Spleen (tissue), 11 donors: ENCODE measurements around the gene GINS2. TPM values are rescaled to one million over a fixed set of nuclear protein-coding genes. Genes with fewer than 3 reads are reported as not detected.
A peak's percentile ranks its signal among the peaks of the same experiment; 100 is the strongest.

Experiments
- DNase-seq: peaks from one replicate; pipeline ENCODE4 v3.0.0-alpha.2; 2020
- H3K27ac ChIP-seq, 8 donors: fragments of 200-600 bp; sonication (generic) in 7 of 8; 1 replicate in 4 of 8; 2 replicates in 4 of 8; pipeline versions ENCODE4 v1.5.0 to v1.8.0; 2016 to 2021; ENCODE audit warnings: inconsistent platforms in 4 of 8, mild to moderate bottlenecking in 4 of 8, moderate library complexity in 1 of 8
- H3K27me3 ChIP-seq, 7 donors: fragments of 200-600 bp; sonication (generic) in 6 of 7; replicated peaks in 1 of 7; 1 replicate in 4 of 7; 2 replicates in 3 of 7; pipeline versions ENCODE4 v1.5.0 to v1.8.0; 2016 to 2021; ENCODE audit warnings: inconsistent platforms in 3 of 7, mild to moderate bottlenecking in 1 of 7
- H3K36me3 ChIP-seq, 6 donors: fragments of 200-600 bp; sonication (generic) in 5 of 6; 1 replicate in 4 of 6; 2 replicates in 2 of 6; pipeline versions ENCODE4 v1.5.0 to v1.8.0; 2016 to 2021; ENCODE audit warnings: inconsistent platforms in 2 of 6
- H3K4me1 ChIP-seq, 6 donors: fragments of 200-600 bp; sonication (generic) in 5 of 6; 1 replicate in 3 of 6; 2 replicates in 3 of 6; pipeline versions ENCODE4 v1.5.0 to v1.8.0; 2016 to 2021; ENCODE audit warnings: inconsistent platforms in 3 of 6
- H3K4me3 ChIP-seq, 8 donors: fragments of 200-600 bp; sonication (generic) in 7 of 8; 1 replicate in 4 of 8; 2 replicates in 4 of 8; pipeline versions ENCODE4 v1.5.0 to v1.8.0; 2016 to 2021; ENCODE audit warnings: inconsistent platforms in 4 of 8, mild to moderate bottlenecking in 4 of 8, moderate library complexity in 2 of 8
- H3K9me3 ChIP-seq, 8 donors: fragments of 200-600 bp; sonication (generic) in 7 of 8; 1 replicate in 4 of 8; 2 replicates in 4 of 8; pipeline versions ENCODE4 v1.5.0 to v1.8.0; 2016 to 2021; ENCODE audit warnings: inconsistent platforms in 4 of 8
- POLR2A ChIP-seq, 3 donors: fragments of 450-650 bp; IDR thresholded peaks; one replicate each; pipeline ENCODE4 v1.5.1; 2017; ENCODE audit warnings: antibody characterized with exemption in 3 of 3, mild to moderate bottlenecking in 1 of 3
- POLR2AphosphoS5 ChIP-seq, 3 donors: sonication (generic); formaldehyde crosslinking; IDR thresholded peaks; one replicate each; pipeline ENCODE4 v1.5.1; 2017; ENCODE audit warnings: antibody characterized with exemption in 3 of 3
- WGBS, 5 donors: extraction: QIAGEN DNeasy Blood & Tissue Kit in 3 of 5; methylation state at CpG; one replicate each; pipeline versions ENCODE4 v1.1.5 to v1.1.7; 2013 to 2018; 5-methylcytosine and 5-hydroxymethylcytosine counted together
- intact Hi-C: fragments of 100-400 bp; cut with DNase I; formaldehyde crosslinking; loops from one replicate; pipeline ENCODE4 v1.15.0; 2023; ENCODE audit warnings: low total_unique reads
- polyA plus RNA-seq, 3 donors: library from polyadenylated mRNA; stranded (reverse); fragments of 200-250 nt; gene quantifications; one replicate each; pipeline ENCODE4 v1.2.1, GENCODE V29; 2013
- total RNA-seq, 7 donors: library from RNA; depleted of rRNA in 3 of 7; stranded (reverse); fragments of >200 nt in 3 of 7; fragmentation: NEBNext Ultra II Directional in 4 of 7; extraction: Animal tissue kit (Norgen Biotek cat#: 25700) in 4 of 7; gene quantifications; one replicate each; pipeline versions ENCODE4 v1.1.0 to v1.2.1, GENCODE V29; 2016 to 2021
- TF ChIP-seq, protein P1 (sequence below), 11 experiments: fragments of 200-600 bp in 7 of 11; fragments of 450-650 bp in 4 of 11; sonication (generic) in 4 of 11; IDR thresholded peaks in 8 of 11; conservative IDR thresholded peaks in 3 of 11; 1 replicate in 7 of 11; 2 replicates in 4 of 11; pipeline versions ENCODE4 v1.4.0 to v1.8.0; 2016 to 2021; ENCODE audit warnings: antibody characterized with exemption in 11 of 11, inconsistent platforms in 4 of 11, mild to moderate bottlenecking in 1 of 11
- donor health status: healthy with polysubstance abuse.
- donor health status: DM: no; HTN: no; CAD: no; lungs with moderate emphysema.
- donor health status: DM: no; HTN: no; CAD: no.
- donor health status: Bipolar disorder and iron deficiency.
- donor health status: healthy.
- donor health status: DM: no; HTN: no; CAD: no.
- donor health status: DM: yes; HTN: yes; CAD: no.

The GINS2 gene
- total and polyA plus RNA-seq, 10 donors, result 1.0 to 7.0 (median 2.3) TPM

DNA sequence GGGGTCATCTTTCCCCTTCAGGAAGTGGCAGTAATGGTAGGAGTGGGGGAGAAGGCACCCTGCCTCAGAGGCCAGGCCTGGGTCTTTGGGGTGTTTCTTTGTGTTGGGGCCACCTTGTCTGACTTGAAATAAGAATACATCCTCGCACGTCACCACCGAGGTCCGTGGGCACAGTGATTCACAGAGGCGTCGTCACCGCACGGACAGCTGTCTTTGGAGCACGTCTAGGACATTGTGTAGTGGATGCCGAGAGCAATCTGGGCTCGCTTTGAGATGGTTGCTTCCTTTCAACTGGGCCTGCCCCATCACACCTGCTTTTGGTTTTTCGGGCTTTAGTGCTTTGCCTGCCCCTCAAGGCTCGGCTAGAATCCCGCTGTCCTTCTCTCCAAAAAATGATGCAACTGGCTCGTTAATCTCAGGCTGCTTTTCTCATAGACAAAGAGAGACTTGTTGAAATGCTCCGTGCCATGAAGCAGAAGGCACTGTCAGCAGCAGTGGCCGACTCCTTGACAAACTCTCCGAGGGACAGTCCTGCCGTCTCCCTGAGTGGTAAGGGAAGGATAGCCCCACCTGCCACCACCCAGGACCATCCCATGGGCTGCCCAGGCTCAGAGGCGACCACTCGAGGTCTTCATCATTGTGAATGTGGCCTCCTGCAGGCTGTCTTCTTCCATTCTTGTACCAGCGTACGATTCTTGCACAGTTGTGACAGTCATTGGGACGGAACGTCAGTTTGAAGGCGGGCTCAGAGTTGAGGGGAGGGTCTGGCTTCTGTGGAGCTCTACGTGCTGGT is 24.0 kb downstream of the GINS2 start:
- Histone ChIP-seq H3K27me3 (no peaks in the 10 kb centered on the region), H3K9me3 (no peaks in the 10 kb centered on the region), H3K36me3 (peaks cover 15 to 100% (median 93%) of the 10 kb centered on the region in 6 donors), H3K4me1 (peaks cover 0 to 7% (median 0%) of the 10 kb centered on the region in 6 donors), H3K4me3 (no peak overlapping the region), H3K27ac (no peak overlapping the region)
- no peak for TF ChIP-seq POLR2AphosphoS5 (IDR thresholded peaks at IDR 0.05)
- TF ChIP-seq, protein P1, sequence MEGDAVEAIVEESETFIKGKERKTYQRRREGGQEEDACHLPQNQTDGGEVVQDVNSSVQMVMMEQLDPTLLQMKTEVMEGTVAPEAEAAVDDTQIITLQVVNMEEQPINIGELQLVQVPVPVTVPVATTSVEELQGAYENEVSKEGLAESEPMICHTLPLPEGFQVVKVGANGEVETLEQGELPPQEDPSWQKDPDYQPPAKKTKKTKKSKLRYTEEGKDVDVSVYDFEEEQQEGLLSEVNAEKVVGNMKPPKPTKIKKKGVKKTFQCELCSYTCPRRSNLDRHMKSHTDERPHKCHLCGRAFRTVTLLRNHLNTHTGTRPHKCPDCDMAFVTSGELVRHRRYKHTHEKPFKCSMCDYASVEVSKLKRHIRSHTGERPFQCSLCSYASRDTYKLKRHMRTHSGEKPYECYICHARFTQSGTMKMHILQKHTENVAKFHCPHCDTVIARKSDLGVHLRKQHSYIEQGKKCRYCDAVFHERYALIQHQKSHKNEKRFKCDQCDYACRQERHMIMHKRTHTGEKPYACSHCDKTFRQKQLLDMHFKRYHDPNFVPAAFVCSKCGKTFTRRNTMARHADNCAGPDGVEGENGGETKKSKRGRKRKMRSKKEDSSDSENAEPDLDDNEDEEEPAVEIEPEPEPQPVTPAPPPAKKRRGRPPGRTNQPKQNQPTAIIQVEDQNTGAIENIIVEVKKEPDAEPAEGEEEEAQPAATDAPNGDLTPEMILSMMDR (IDR thresholded peaks at IDR 0.05 in 8 of 11, conservative IDR thresholded peaks at IDR 0.05 in 3 of 11), result no peak
- no peak for TF ChIP-seq POLR2A (IDR thresholded peaks at IDR 0.05)
- WGBS, 5 donors, result 92 to 96% (median 95%) methylated on average over 27 of the region's 27 CpGs
- intact Hi-C loops, result no loop called here
- peak; percentile 56 for DNase-seq

GRCh38 chr16:85663891-85664321 is 24.8 kb downstream of the GINS2 start:
- Histone ChIP-seq H3K9me3 (no peaks in the 10 kb centered on the region), H3K27ac (no peak overlapping the region), H3K4me1 (peaks cover 0 to 14% (median 0%) of the 10 kb centered on the region in 6 donors), H3K27me3 (no peaks in the 10 kb centered on the region), H3K36me3 (peaks cover 15 to 100% (median 91%) of the 10 kb centered on the region in 6 donors), H3K4me3 (no peak overlapping the region)
- intact Hi-C loops, result no loop called here
- peak in 1 of 3 donors; percentile 11 for TF ChIP-seq POLR2AphosphoS5 (IDR thresholded peaks at IDR 0.05)
- TF ChIP-seq, protein P1 (IDR thresholded peaks at IDR 0.05 in 8 of 11, conservative IDR thresholded peaks at IDR 0.05 in 3 of 11), result no peak
- DNase-seq, result peak; percentile 66
- WGBS, 5 donors, result 75 to 88% (median 80%) methylated on average over 10 to 12 of the region's 12 CpGs

DNA sequence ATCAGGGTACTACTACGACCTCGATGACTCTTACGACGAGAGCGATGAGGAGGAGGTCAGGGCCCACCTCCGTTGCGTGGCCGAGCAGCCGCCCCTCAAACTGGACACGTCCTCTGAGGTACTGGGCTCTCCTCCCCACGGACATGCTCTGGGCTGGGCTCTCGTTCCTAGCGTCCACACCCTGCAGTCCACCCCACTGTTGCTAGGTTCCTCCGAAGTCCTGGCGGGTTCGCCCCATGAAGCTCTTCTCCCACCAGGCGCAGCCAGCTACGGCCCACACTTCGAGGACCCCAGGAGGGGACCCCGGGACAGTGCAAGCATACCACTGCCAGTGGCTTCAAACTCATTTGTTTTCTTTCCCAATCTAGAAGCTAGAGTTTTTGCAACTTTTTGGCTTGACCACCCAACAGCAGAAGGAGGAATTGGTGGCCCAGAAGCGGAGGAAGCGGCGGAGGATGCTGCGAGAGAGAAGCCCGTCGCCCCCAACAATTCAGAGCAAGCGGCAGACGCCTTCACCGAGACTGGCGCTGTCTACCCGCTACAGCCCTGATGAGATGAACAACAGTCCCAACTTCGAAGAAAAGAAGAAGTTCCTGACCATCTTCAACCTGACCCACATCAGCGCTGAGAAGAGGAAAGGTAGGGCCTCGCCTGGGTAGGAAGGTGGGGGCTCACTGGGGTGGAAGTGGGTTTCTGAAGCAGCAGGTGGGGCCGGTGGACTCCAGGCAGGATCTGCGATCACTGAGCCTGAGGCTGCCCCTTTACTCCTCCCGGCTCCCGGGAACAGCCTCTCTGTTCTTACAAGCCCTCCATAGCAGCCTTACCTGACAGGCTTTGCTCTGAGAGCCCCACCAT is 25.6 kb downstream of the GINS2 start:
- no peaks in the 10 kb centered on the region for H3K9me3 ChIP-seq
- TF ChIP-seq, protein P1 (IDR thresholded peaks at IDR 0.05 in 8 of 11, conservative IDR thresholded peaks at IDR 0.05 in 3 of 11), result no peak
- no peak for TF ChIP-seq POLR2A (IDR thresholded peaks at IDR 0.05)
- DNase-seq, result peak; percentile 62
- H3K4me3 ChIP-seq, result no peak overlapping the region
- intact Hi-C loops, result no loop called here
- no peaks in the 10 kb centered on the region for H3K27me3 ChIP-seq
- no peak overlapping the region for H3K27ac ChIP-seq
- peaks cover 0 to 14% (median 0%) of the 10 kb centered on the region in 6 donors for H3K4me1 ChIP-seq
- H3K36me3 ChIP-seq, result peaks cover 15 to 100% (median 91%) of the 10 kb centered on the region in 6 donors
- 88 to 94% (median 93%) methylated on average over 38 of the region's 38 CpGs for whole genome bisulfite sequencing, 5 donors

- no peak for TF ChIP-seq POLR2AphosphoS5 (IDR thresholded peaks at IDR 0.05)
- TF ChIP-seq, protein P1 (IDR thresholded peaks at IDR 0.05 in 8 of 11, conservative IDR thresholded peaks at IDR 0.05 in 3 of 11), result no peak
- TF ChIP-seq POLR2A (IDR thresholded peaks at IDR 0.05), result no peak
- WGBS, 5 donors, result 84 to 100% (median 94%) methylated on average over 1 to 3 of the region's 3 CpGs
- H3K4me3 ChIP-seq, result no peak overlapping the region
- H3K27ac ChIP-seq, result no peak overlapping the region
- intact Hi-C loops, result no loop called here
- no peaks in the 10 kb centered on the region for H3K27me3 ChIP-seq
- H3K36me3 ChIP-seq, result peaks cover 18 to 100% (median 92%) of the 10 kb centered on the region in 6 donors
- no peaks in the 10 kb centered on the region for H3K9me3 ChIP-seq
- DNase-seq, result peak; percentile 37
- peaks cover 0 to 14% (median 0%) of the 10 kb centered on the region in 6 donors for H3K4me1 ChIP-seq
These were observed 26.3 kb downstream of the GINS2 start for GRCh38 chr16:85662482-85662812.
